ENCODE measurements around the gene MT1HL1.
"Not testable (repeated sequence)": the region's sequence is repeated elsewhere in the genome, so short reads cannot be mapped to it uniquely, and the experiment has no call there.

MT1HL1 gene

GRCh38 chr1:236975461-236975860, 28.8 kb downstream of the MT1HL1 start:
- no peak for DNase-seq

- DNase-seq = not testable (repeated sequence)
These were observed 30.2 kb downstream of the MT1HL1 start for GRCh38 chr1:236974025-236974424.

- DNase-seq = no peak
These were observed 37.6 kb downstream of the MT1HL1 start for GRCh38 chr1:236966636-236967035.

GRCh38 chr1:236963920-236964319, 40.3 kb downstream of the MT1HL1 start:
- DNase-seq = no peak

- DNase-seq = no peak
These were observed 45.1 kb downstream of the MT1HL1 start for GRCh38 chr1:236959112-236959511.

- DNase-seq = no peak
These were observed 47.0 kb downstream of the MT1HL1 start for GRCh38 chr1:236957235-236957634.

All from fibroblast of skin of abdomen (primary cell).